Right atrium auricular region (tissue), 2 donors: ENCODE measurements around the gene SEC62. TPM values are rescaled to one million over a fixed set of nuclear protein-coding genes. Genes with fewer than 3 reads are reported as not detected.

Source experiments
- DNase-seq: peaks from one replicate; pipeline ENCODE4 v3.0.0-alpha.2; 2019; ENCODE audit warnings: low spot score
- H3K27ac ChIP-seq, 2 donors: fragments of 200-600 bp; sonication (generic); 1 replicate in 1 of 2; 2 replicates in 1 of 2; pipeline ENCODE4 v1.5.1; 2016 to 2019
- H3K27me3 ChIP-seq, 2 donors: fragments of 200-600 bp; sonication (generic); one replicate each; pipeline versions ENCODE4 v1.5.1 to v1.6.0; 2017 to 2019
- H3K36me3 ChIP-seq: fragments of 200-600 bp; sonication (generic); one replicate; pipeline ENCODE4 v1.5.1; 2016
- H3K4me1 ChIP-seq, 2 donors: fragments of 200-600 bp; sonication (generic); one replicate each; pipeline versions ENCODE4 v1.5.1 to v1.6.0; 2017 to 2019
- H3K4me3 ChIP-seq, 2 donors: fragments of 200-600 bp; sonication (generic); 1 replicate in 1 of 2; 2 replicates in 1 of 2; pipeline ENCODE4 v1.5.1; 2017 to 2019; ENCODE audit warnings: mild to moderate bottlenecking in 1 of 2, moderate library complexity in 1 of 2
- H3K9me3 ChIP-seq, 2 donors: fragments of 200-600 bp; sonication (generic); one replicate each; pipeline ENCODE4 v1.5.1; 2019
- CTCF ChIP-seq, 2 donors: fragments of 200-600 bp; sonication (generic); IDR thresholded peaks; one replicate each; pipeline ENCODE4 v1.5.1; 2019; ENCODE audit warnings: antibody characterized with exemption in 2 of 2
- total RNA-seq, 2 donors: library from RNA; depleted of rRNA; stranded (reverse); fragments of >200 nt; gene quantifications; one replicate each; pipeline ENCODE4 v1.1.0, GENCODE V29; 2016

Gene SEC62
- total RNA-seq, 2 donors from 2014 or later, result 29.5 to 31.2 TPM

GRCh38 chr3:169946336-169946735 lies 20.3 kb upstream of the SEC62 start:
- H3K36me3 ChIP-seq, result no peaks in the 10 kb centered on the region
- H3K4me3 ChIP-seq, result no peak overlapping the region
- H3K4me1 ChIP-seq, result no peaks in the 10 kb centered on the region
- H3K27ac ChIP-seq, result no peak overlapping the region
- no peaks in the 10 kb centered on the region for H3K9me3 ChIP-seq
- TF ChIP-seq CTCF (IDR thresholded peaks at IDR 0.05), result no peak
- no peaks in the 10 kb centered on the region for H3K27me3 ChIP-seq
- DNase-seq, result no peak

- no peak overlapping the region for H3K4me3 ChIP-seq
- H3K36me3 ChIP-seq, result no peaks in the 10 kb centered on the region
- no peak overlapping the region for H3K27ac ChIP-seq
- no peaks in the 10 kb centered on the region for H3K4me1 ChIP-seq
- no peak for DNase-seq
- H3K27me3 ChIP-seq, result no peaks in the 10 kb centered on the region
- no peaks in the 10 kb centered on the region for H3K9me3 ChIP-seq
- no peak for TF ChIP-seq CTCF (IDR thresholded peaks at IDR 0.05)
Measured at GRCh38 chr3:169948559-169949448, 17.8 kb upstream of the SEC62 start.

GRCh38 chr3:169952045-169952444 lies 14.6 kb upstream of the SEC62 start:
- DNase-seq, result no peak
- Histone ChIP-seq H3K9me3 (no peaks in the 10 kb centered on the region), H3K4me3 (no peak overlapping the region), H3K4me1 (no peaks in the 10 kb centered on the region), H3K27ac (no peak overlapping the region), H3K36me3 (no peaks in the 10 kb centered on the region), H3K27me3 (no peaks in the 10 kb centered on the region)
- TF ChIP-seq CTCF (IDR thresholded peaks at IDR 0.05), result no peak

- no peaks in the 10 kb centered on the region for H3K9me3 ChIP-seq
- H3K4me3 ChIP-seq, result no peak overlapping the region
- no peak for TF ChIP-seq CTCF (IDR thresholded peaks at IDR 0.05)
- H3K27ac ChIP-seq, result no peak overlapping the region
- H3K4me1 ChIP-seq, result no peaks in the 10 kb centered on the region
- no peaks in the 10 kb centered on the region for H3K27me3 ChIP-seq
- H3K36me3 ChIP-seq, result no peaks in the 10 kb centered on the region
- no peak for DNase-seq
Measured at GRCh38 chr3:169953462-169954141, 13.0 kb upstream of the SEC62 start.

GRCh38 chr3:169954142-169954756 lies 12.4 kb upstream of the SEC62 start:
- no peaks in the 10 kb centered on the region for H3K9me3 ChIP-seq
- no peaks in the 10 kb centered on the region for H3K4me1 ChIP-seq
- DNase-seq, result no peak
- no peaks in the 10 kb centered on the region for H3K27me3 ChIP-seq
- no peak overlapping the region for H3K27ac ChIP-seq
- no peak overlapping the region for H3K4me3 ChIP-seq
- no peaks in the 10 kb centered on the region for H3K36me3 ChIP-seq
- no peak for TF ChIP-seq CTCF (IDR thresholded peaks at IDR 0.05)
